Esophagus squamous epithelium (tissue), 4 donors: Measurements from ENCODE around the gene LTBP2.

Experiments used
- CTCF ChIP-seq, 6 experiments: fragments of 450-650 bp in 4 of 6; fragments of 200-600 bp in 2 of 6; sonication (generic) in 2 of 6; IDR thresholded peaks; one replicate each; pipeline ENCODE4 v1.5.1; 2016 to 2019; ENCODE audit warnings: antibody characterized with exemption in 6 of 6, mild to moderate bottlenecking in 4 of 6, moderate library complexity in 4 of 6
- POLR2A ChIP-seq, 4 donors: fragments of 450-650 bp; IDR thresholded peaks; one replicate each; pipeline ENCODE4 v1.6.1; 2017; ENCODE audit warnings: antibody characterized with exemption in 4 of 4, mild to moderate bottlenecking in 4 of 4, moderate library complexity in 3 of 4

GRCh38 chr14:74551431-74552371, 60.3 kb downstream of the LTBP2 start:
- no peak for TF ChIP-seq CTCF (IDR thresholded peaks at IDR 0.05)
- TF ChIP-seq POLR2A (IDR thresholded peaks at IDR 0.05): no peak
